HG02642 (cell line): ENCODE data around the gene PCGF5.
"Not testable (repeated sequence)": the region's sequence is repeated elsewhere in the genome, so short reads cannot be mapped to it uniquely, and the experiment has no call there.

Source experiments
- ATAC-seq: cut with Tn5 transposase; IDR thresholded peaks from one replicate; pipeline ENCODE4 v1.9.1; 2021; ENCODE audit warnings: mild to moderate bottlenecking; ENCODE audit not compliant: unreplicated experiment, poor library complexity

The PCGF5 gene

GRCh38 chr10:91260417-91260816 is 40.0 kb downstream of the PCGF5 start:
- not testable (repeated sequence) for ATAC-seq

DNA sequence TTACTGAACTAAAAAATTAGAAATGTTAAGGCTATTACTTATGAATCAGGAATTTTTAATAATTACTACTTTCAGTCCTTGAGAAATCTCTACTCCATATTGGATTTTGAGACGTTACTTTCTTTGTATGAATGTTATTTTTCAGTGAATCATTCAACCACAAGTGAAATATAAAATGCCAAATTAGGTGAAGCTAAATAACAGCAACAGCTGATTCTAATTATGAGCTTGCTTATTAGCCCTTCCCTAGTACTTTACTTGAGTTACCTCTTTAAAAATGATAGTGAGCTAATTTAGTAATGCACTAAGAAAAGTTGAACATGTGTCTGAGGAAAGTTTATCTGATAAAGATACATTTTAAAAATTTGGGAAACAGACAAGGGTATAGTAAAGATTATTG is 51.4 kb downstream of the PCGF5 start:
- ATAC-seq, result no peak

DNA sequence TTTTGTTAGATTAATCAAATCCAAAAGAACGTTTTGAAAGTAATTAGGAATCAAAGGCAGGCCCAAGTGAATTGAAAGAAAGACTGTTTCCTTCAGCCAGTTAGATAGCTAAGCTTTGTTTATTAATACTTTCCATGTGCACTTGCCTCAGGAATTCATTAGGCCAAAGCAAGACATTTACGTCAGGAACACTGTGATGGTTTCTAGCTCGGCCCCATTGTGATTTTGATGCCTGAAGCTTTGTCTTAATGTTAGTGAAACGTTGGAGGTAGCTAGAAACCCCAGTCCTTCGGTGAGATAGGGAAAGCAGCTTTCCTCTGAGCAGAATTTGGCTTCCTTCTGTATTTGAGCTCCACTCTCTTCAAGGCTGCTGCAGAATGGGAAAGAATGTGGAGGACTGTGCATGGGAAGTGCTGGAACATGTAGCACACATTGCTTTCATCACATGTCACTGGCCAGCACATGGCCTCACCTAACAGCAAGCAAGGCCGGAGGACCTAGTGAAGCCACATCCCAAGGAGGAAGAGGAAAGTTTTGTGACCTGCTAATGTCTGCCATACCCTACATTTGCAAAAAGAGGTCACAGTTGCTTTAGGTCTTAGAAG is 64.1 kb downstream of the PCGF5 start:
- no peak for ATAC-seq

DNA sequence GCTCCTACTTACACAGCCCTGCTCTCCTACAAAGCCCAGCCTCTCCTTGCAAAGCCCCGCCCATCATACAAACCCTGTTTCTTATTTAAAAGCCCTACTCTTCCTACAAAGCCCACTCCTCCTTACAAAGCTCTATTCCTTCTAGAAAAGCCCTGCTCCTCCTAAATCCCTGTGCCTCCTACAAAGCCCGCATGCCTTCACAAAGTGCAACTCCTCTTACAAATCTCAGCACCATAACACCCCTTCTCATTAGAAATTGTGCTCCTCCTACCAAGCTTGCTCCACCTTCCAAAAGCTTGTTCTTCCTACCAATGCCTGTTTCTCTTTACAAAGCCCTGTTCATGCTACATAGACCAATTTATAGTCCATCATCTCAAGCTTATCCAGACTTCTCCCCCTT is 66.1 kb downstream of the PCGF5 start:
- ATAC-seq, result no peak

DNA sequence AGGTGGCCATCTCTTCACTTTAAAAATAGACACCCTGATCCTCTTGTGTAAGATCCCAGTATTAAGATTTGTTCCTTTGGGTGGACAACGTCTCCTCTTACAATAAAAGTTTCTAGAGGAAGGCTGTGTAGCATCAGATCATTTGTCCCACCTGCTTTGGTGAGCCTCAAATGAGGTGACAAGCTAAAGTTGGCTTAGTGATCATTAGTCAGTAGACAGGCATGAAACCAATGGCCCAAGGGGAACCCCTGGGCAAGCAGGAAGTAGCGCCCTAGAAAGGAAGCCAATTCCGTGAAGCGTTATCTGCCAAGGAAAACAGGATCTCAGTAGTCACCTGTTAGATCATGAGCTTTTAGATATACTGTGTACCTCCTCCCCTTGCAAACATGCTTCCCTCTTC is 66.8 kb downstream of the PCGF5 start:
- no peak for ATAC-seq

- no peak for ATAC-seq
These were observed 67.4 kb downstream of the PCGF5 start for GRCh38 chr10:91287912-91288311.

DNA sequence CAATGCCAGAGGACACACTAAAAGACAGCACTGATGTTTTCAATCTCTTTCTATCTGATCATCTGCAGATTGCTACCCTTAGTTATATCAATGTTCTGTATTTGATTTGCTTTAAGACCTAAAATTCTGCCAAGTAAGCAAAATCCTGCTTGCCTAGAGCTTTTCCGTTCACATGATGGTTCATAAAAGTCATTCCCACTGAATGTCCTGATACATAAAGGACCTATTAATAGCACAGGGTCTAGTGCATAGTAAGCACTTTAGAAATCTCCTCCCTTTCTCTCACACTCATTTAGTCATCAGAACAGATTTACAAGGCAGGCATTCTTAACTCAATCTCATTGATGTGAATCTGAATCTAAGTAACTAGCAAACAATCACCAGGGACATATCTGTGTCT is 68.8 kb downstream of the PCGF5 start:
- ATAC-seq, result no peak

GRCh38 chr10:91290607-91291006 is 70.1 kb downstream of the PCGF5 start:
- ATAC-seq, result no peak

- ATAC-seq, result no peak
These were observed 73.9 kb downstream of the PCGF5 start for GRCh38 chr10:91294134-91294906.

DNA sequence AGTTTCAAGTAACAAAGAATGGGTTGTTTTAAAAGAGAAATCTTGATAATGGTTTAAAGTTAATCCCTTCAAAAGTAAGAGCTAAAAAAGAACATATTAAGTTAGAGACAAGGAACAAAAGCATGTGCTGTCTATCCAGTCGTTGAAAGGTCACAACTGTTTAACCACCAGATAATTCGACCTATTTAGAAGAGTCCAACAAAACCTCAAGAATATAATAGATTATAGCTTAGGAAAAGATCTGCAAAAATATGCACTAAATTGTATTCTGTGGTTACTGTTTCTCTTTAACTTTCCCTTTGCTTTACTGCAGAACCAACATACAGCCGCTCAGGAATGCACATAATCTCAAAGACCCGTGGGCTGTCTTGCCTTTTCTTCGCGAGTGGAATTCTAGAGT is 74.9 kb downstream of the PCGF5 start:
- no peak for ATAC-seq

GRCh38 chr10:91296471-91296870 is 76.0 kb downstream of the PCGF5 start:
- no peak for ATAC-seq

DNA sequence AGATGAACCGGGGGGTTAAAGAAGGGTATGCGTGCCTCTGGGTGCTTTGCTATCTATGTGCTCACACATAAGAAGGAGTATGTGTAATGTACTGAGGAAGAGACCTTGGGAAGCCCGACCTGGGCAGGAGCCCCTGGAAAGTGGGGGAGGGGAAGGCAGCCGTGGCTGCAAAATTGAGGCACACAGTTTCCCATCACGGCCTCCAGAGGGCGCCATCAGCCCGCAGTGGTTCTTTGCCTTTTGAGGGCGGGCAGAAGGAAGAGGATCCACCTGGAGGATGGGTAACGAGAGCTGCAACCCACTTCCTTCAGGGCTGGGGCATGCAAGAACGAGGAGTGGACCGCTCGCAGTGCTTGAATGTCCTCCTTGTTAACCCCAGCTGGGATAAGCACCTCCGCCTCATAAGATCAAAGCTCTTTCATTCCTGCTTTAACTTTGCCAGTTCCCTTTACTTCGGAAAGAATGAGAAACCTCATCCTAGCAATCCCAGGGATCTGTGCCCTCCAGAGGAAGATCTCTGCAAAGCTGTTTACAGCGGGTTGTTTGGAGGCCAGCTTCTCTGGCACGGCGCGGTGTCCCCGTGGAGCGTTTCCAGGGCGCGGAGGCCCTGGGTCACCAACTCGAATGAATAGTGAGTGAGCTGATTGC is 77.9 kb downstream of the PCGF5 start:
- peak; percentile 90 for ATAC-seq

DNA sequence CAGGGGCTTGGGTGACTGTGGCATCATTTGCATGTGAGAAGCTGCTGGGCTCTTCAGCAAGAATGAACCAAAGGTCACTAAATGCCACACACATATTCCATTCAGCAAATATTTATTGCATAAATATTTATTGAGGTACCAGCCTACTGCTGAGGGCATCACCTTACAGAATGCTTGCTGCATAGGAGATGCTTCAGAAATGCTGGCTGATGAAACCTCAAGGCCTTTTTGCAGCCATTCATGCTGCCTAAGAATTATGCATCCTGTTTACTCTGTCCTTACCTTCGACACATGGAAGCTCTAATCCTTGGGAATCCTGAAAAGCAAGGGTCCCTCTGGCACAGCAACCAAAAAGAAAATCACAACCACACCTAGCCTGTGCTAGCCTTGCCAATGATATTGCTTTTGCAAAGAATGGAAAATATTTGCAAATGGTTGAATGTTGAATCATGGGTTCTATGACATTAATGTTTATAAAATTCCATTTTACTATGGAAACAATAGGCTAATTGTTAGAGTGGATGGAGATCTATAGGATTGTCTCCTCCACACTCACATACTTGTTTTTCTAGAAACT is 79.6 kb downstream of the PCGF5 start:
- no peak for ATAC-seq

GRCh38 chr10:91302946-91303345 is 82.5 kb downstream of the PCGF5 start:
- ATAC-seq, result not testable (repeated sequence)

- ATAC-seq, result not testable (repeated sequence)
These were observed 85.5 kb downstream of the PCGF5 start for GRCh38 chr10:91305979-91306378.

DNA sequence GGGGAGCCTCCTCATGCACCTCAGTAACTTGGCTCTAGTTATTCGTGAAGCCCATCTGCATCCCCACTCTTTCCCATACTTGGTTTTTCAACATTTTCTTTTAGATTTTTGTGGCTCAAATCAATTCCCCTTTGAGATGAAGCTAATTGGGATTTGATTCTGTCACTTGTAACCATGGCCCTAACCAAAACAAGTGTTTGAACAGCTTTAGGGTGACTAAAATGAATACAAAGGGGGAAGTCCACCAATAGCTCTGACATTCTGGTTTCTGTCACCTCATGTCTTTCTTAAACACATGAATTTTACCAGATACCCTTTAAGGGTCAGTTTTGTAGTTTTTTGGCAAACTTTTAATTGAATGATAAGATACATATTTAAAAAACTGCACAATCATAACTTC is 87.0 kb downstream of the PCGF5 start:
- ATAC-seq, result no peak

- no peak for ATAC-seq
These were observed 89.2 kb downstream of the PCGF5 start for GRCh38 chr10:91309711-91310110.

DNA sequence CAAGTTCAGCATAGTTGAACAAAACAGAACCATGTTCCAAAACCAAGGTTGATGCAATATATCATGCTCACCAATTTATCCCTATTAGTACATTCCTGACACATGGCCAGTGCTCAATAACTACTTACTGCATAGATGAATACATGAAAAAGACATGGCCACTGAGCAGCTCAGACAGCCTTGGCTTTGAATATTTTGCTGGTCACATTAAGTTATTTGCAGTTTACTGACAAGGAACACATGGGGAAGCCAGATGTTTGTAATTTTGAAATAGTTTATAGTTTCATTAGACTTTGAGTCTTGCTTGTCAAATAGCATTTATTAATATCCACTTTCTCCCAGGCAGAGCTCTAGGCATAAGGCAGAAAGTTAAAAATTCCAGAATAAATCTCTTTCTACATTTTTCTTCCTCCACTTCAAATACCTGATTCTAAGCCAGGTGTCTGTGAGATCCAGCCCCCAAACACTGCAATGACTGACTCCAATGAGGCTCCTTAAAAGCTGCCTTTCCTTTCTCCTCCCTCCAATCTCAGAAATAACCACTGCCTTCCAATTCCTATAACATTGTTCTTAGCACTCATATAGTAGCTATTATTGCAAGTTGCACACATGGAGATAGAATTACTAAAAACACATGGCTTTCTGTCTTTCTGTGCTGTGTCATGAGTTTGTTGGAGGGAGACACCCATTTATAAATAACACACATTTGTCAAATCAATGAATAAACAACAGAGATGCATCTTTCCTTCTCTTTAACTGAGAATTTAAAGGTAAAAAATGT is 91.3 kb downstream of the PCGF5 start:
- ATAC-seq, result no peak

DNA sequence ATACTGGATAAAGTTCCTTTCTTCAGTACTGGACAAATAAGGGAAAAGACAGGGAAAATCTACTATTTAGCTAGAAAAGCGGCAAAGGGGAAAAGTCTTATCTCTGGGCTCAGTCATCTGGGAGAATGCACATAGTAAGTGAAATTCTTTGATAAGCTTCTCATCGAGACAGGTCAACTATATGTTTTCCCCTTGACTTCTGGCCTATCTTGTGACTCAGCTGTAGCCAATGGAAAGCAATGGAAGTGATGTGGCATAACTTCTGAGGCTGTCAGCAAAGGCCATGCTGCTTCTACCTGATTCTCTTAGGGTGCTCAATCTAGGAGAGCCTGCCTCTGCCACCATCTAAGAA is 91.9 kb downstream of the PCGF5 start:
- no peak for ATAC-seq

GRCh38 chr10:91313796-91314485 is 93.5 kb downstream of the PCGF5 start:
- no peak for ATAC-seq
